HL-60/S4 (cell line): Measurements from ENCODE around the gene STIM2.
"Not testable (repeated sequence)": the region's sequence is repeated elsewhere in the genome, so short reads cannot be mapped to it uniquely, and the experiment has no call there.

Source experiments
- in situ Hi-C: fragments of 300-500 bp; cut with MboI; formaldehyde crosslinking; loops from 2 replicates; pipeline ENCODE4 v1.14.3; 2022; ENCODE audit warnings: low sequenced_read_pairs

The STIM2 gene

GRCh38 chr4:27020203-27020602 is 159.6 kb downstream of the STIM2 start:
- in situ Hi-C loops = loop anchor here (25.0 kb wide), 1 partner anchor 558 kb away; no protein-coding TSS in a partner anchor

DNA sequence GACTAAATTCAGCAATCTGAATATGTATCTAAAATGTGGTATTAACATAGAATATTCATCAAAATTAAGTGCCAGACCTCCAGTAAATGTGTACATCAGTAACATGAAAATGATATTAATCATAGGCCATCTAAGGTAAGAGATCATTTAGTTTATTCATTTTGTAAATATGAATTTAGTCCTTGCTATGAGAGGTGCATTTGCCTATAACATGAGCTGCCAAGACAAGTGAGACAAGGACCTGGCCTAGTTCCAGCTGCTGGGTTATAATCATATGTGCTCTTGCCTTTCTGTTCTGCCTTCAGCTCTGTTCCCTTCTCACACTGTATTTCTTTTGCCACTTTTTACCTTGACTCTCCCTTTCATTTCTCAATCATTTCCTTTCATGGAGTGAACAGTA is 160.0 kb downstream of the STIM2 start:
- in situ Hi-C loops = loop anchor here (25.0 kb wide), 1 partner anchor 558 kb away; no protein-coding TSS in a partner anchor

- in situ Hi-C loops = loop anchor here (25.0 kb wide), 1 partner anchor 561 kb away; no protein-coding TSS in a partner anchor
These were observed 162.3 kb downstream of the STIM2 start for GRCh38 chr4:27022963-27023362.

- in situ Hi-C loops = loop anchor here (25.0 kb wide), 1 partner anchor 561 kb away; no protein-coding TSS in a partner anchor
These were observed 162.7 kb downstream of the STIM2 start for GRCh38 chr4:27023366-27023765.

DNA sequence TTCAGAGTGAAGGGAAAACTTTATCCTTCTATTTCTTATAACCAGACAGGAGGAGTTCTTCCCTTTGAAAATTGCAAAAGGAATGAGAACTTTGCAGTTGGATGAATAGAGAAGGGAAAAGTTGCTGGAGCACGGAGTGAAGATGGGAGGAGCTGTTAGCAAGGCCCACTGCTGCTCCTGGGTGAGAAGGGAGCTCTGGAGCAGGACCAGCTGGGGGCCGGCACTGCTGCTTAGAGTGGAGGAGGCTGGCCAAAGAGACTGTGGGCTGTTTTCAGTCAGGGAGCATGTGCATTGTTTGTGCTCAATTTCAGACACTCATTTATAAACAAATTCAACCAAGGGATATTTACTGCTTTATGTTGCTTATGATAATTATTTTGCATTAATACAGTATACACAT is 164.2 kb downstream of the STIM2 start:
- in situ Hi-C loops = loop anchor here (25.0 kb wide), 1 partner anchor 563 kb away; no protein-coding TSS in a partner anchor

GRCh38 chr4:27027428-27027827 is 166.8 kb downstream of the STIM2 start:
- in situ Hi-C loops = no loop called here

DNA sequence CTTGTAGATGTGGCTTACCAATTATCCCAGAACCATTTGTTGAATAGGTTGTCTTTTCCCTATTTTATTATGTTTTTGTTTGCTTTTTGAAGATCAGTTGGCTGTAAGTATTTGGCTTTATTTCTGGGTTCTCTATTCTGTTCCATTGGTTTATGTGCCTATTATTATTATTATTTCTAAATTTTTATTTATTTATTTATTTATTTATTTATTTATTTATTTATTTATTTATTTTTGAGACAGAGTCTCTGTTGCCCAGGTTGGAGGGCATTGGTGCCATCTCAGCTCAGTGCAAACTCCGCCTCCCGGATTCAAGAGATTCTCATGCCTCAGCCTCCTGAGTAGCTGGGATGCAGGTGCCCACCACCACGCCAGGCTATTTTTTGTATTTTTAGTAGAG is 174.5 kb downstream of the STIM2 start:
- in situ Hi-C loops = not testable (repeated sequence)

- in situ Hi-C loops = no loop called here
These were observed 179.7 kb downstream of the STIM2 start for GRCh38 chr4:27040356-27040755.

- in situ Hi-C loops = no loop called here
These were observed 181.8 kb downstream of the STIM2 start for GRCh38 chr4:27042411-27042810.

- in situ Hi-C loops = no loop called here
These were observed 182.6 kb downstream of the STIM2 start for GRCh38 chr4:27043200-27043599.

DNA sequence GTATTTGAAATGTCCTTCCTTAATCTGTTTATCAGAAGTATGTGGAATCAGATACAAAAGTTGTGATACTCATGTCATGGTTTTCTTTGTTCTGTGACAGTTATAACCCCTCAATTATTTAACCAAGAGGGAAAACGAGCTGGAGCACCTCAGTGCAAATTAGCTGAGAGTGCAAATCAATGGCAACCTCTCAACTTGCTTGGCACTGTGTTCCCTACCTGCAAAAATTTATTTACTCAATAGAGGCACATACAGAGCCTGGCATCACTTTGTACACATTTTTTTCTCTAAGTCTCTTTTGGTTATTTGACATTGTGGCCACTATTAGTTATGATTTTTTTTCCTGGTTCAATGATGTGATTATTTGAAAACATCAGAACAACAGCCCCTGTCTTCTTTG is 186.2 kb downstream of the STIM2 start:
- in situ Hi-C loops = no loop called here

GRCh38 chr4:27048429-27049238 is 188.0 kb downstream of the STIM2 start:
- in situ Hi-C loops = no loop called here

DNA sequence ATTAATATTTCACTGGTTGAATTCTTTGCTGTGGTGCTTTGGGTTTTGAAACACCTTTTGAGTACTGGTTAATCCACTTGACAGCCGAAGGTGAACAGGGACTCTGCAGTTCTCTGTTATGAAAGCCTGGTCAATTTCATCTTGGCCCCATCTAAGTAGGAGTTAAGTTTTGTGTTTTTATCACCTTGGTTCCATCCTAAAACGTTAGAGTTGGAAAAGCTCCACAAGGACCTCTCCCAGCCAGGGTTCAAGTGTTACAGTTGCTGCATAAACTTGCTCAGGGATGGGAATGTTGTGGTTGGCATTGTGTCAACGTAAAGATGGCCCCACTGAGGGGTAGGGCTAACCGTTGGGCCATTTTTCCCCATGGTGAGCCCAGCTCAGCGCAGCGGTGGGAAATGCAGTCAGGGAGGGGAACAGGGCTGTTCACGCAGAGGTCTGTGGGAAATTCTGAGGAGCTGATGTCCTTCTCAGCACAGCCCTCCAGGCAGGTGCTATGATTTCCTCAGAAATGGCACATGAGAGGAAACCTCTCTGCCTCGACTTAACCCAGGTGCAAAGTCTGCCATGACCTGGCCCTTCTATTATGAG is 188.7 kb downstream of the STIM2 start:
- in situ Hi-C loops = no loop called here

DNA sequence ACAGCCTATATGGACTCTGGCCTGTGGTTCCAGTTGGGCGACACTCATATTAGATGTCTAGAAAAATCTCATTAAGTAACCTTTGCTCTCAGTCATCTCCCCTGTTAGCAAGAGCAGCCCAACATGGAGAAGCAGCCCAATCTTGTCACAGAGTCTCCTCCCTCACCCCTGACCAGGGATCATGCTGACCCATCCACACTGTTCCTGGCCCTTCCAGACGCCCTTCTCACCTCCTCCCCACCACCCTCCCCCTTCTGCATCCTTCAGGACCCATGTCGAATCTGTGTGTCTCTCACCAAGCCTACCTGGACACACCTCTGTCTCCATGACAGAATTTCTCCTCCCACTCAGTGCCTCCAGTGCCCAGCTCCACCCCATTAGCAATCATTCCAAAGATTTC is 190.1 kb downstream of the STIM2 start:
- in situ Hi-C loops = no loop called here

DNA sequence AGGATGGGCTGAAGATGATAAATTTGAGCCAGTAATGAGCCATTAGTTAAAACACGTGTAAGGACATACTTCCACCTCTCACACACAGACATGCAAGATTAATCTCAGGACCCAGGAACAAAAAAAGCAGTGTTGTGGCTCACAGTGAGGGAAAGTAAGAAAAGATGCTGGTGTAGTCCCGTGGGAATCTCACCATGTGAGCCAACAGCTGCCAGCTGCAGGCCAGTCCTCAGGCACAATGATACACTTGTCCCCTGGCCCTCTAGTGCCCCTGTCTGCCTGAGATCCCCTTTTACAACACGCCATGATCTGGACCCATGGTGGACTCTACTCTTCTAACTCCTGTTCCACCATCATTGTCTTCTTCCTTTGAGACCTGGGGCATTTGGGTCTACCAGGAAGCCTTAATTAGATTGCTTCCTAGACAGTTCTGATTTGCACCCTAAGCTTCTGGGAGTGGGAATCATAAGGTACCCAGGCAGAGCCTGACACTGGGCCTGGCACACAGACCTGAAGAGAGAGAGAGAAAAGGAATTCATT is 194.7 kb downstream of the STIM2 start:
- in situ Hi-C loops = no loop called here

- in situ Hi-C loops = no loop called here
These were observed 195.6 kb downstream of the STIM2 start for GRCh38 chr4:27056281-27056680.

GRCh38 chr4:27057053-27057452 is 196.4 kb downstream of the STIM2 start:
- in situ Hi-C loops = no loop called here

DNA sequence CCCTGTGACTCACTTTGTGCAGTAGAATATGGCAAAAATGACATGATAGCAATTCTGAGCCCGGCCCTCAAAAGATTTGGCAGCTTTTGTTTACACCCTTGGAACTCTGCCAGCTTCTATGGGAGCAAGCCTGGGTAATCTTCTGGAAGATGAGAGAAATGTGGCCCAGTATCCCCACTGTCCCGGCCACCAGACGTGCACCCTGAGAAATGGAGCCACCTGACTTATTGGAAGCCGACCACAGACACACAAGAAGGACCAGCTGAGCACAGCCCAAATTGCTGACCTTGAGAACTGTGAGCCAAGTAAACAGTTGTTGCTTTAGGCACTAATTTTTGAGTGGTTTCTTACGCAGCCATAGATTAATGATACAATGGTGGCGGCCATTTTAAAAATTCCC is 197.0 kb downstream of the STIM2 start:
- in situ Hi-C loops = no loop called here

DNA sequence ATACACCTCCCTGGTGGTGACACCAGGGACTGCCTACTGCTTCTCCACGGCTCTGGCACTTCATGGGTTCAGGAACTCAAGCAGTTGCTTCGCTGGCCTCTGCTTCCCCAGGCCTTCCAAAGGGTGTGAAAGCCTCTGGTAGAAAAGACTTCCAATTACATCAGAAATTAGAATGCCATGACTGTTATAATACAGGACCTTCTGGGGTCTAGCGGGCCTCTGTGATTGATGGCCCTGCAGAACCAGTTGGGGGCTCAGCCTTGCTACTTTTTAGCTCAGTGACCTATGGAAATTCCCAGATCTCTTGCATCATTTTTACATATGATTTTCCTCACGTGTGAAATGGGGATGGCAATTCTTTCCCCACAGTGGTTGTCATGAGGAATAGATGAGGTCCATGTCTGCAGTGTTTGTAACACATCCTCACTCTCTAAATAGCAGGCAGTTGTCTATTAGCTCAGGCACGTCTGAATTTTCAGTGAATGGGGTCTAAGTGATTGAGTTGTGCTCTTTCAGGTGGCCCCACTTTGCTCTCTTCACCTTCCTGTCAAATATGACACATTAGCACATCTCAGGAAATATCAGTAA is 198.3 kb downstream of the STIM2 start:
- in situ Hi-C loops = no loop called here

DNA sequence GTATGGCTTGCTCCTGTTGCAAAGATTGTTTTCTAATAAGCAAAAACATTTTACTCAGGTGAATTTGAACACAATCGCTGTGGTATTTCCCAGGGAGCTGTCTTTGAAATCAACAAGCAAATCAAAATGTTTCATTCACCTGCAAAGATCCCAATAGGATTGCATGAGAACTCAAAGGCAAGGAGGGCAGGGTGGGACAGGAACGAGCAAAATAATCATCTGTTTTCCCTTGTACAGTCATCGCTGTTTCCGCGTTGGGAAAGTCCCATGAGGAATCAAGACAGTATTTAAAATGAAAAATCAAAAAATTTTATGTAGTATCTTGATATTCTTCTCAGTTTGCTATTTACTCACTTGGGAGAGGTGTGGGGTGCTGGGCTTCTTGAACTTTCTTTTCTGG is 198.8 kb downstream of the STIM2 start:
- in situ Hi-C loops = no loop called here

- in situ Hi-C loops = no loop called here
These were observed 201.6 kb downstream of the STIM2 start for GRCh38 chr4:27062256-27062655.

DNA sequence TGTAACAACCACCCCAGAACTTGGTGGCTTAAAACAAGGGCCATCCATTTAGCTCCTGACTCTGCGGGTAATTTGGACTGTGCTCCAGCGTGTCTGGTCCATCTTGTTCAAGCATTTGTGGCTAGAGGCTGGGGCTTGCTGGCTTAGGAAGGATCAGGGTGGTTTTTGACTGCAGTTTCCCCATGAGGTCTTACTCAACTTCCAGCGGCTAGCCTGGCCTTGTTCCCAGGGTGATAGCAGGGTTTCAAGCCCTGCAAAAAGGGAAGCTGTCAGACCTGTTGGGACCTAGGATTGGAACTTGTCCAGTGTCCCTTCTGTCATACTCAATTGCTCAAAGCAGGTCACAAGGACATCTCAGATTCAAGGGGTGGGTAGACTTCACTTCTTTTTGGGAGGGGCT is 205.9 kb downstream of the STIM2 start:
- in situ Hi-C loops = no loop called here
